HG03064 (cell line): Measurements from ENCODE around the gene CFAP74.

ENCODE experiments used
- ATAC-seq: cut with Tn5 transposase; IDR thresholded peaks from one replicate; pipeline ENCODE4 v1.9.1; 2021; ENCODE audit warnings: low read depth; ENCODE audit not compliant: unreplicated experiment

The CFAP74 gene

DNA sequence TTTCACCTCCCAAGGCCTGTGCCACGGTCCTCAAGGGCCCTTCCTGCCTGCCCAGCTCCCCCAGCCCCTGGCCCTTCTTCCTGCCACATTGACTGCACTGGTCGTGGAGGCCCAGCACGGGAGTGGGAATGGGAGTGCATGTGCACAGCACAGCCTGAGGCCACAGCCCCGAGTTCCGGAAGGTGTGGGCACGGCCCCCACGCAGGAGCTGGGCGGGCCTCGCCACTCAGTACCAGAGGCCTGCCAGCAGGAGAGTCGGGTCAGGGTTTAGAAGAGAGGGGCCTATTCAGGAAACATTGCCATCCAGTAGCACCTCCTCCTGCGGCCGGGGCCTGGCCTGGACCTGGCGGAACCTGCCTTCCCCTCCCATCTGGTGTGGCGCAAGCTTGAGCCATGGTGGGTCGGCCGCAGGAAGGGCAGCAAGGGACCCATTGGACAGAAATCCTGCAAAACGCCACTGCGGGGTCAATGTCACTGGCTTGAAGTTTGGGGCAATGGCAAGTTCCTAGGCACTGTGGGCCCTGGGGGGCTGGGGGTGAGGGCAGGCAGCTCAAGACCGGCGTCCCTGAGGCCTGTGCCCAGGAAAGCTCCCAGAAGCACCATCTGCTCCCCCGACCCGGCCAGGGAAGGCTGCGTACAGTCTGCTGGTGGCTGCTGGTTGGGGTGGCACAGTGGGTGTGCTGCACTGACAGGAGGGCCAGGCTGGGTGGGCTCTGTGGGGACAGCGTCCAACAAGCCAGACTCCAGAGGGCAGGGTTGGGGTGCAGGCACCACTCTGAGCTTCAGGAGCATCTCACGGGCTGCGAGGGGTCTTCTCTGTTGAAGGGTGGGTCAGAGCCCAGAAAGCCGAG lies 82.8 kb downstream of the CFAP74 start:
- no peak for ATAC-seq

DNA sequence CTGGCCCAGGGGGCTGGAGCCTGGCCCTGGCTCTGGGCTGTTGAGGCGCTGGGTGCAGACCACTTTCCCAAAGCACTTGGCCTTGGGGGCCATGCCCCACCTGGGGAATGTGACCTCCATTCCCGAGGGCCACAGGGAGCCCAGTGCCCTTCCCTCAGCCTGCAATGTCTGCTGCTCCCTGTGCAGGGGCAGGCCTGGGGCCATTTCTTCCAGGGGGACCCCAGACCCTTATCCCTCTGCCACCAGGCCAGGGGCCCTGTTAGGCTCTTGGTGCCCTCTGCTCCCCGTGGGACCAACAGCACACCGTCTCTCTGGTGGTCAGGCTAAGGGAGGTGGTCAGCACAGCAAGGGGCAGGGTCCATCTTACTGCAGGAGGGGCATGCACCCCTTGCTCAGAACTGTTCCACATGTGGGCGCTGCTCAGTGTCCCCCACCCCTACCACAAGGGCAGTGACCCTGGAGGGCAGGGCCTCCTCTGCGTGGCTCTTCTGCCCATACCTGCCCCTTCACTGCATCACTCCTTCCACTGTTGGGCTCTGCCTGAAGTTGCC lies 83.5 kb downstream of the CFAP74 start:
- ATAC-seq = no peak

DNA sequence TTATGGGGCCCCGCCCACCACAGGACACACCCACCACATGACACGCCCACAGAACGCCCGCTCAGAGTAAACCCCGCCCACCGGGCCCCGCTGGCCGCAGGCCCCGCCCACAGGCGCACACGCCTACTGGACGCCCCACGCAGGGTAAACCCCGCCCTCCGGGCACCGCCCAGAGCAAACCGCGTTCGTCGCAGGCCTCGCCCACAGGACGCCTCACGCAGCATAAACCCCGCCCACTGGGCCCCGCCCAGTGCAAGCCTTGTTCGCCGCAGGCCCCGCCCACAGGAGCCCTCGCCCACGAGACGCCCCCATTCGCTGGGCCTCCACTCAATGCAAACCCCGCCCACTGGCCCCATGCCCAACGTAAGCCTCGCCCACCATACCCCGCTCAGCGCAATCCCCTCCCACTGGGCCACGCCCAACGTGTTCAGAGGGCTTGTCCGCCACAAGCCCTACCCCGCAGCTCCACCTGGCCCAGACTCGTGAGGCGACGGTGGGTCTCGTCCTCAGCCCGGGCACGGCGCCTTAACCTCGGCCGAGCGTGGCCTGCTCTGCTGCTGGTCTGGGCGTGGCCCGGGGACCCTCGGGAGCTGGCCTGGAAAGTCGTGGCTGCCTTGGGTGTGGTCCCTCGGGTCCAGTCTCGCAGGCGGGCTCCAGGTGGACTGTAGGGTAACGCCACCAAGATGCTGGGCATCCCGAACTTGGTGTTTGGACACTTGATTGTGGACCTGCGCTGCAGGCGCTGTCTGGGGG lies 84.1 kb downstream of the CFAP74 start:
- peak; percentile 68 for ATAC-seq

DNA sequence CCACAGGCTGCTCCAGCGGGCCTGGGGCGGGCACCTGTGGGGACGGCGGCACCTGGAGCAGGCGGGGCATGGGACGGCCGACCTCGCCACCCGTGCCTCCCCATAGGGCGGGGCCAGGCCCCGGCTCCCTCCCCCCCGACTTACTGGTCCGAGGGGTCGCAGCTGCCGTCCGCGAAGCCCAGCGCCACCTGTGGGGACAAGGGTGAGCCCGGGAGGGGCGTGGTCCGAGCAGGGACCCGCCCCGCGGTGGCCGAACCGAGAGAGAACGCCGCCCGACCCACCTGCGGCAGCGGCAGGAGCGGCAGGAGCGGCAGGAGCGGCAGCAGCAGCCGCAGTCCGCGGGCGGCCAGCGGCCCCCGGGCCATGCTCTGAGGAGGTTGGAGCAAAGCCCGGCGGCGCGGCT lies 84.7 kb downstream of the CFAP74 start, which contains the start of gene TMEM52:
TSS of gene TMEM52 (minus strand) at position 379 of the 403 bp plus-strand sequence. CDS start at position 365, 14 bp downstream.
- peak; percentile 32 for ATAC-seq

DNA sequence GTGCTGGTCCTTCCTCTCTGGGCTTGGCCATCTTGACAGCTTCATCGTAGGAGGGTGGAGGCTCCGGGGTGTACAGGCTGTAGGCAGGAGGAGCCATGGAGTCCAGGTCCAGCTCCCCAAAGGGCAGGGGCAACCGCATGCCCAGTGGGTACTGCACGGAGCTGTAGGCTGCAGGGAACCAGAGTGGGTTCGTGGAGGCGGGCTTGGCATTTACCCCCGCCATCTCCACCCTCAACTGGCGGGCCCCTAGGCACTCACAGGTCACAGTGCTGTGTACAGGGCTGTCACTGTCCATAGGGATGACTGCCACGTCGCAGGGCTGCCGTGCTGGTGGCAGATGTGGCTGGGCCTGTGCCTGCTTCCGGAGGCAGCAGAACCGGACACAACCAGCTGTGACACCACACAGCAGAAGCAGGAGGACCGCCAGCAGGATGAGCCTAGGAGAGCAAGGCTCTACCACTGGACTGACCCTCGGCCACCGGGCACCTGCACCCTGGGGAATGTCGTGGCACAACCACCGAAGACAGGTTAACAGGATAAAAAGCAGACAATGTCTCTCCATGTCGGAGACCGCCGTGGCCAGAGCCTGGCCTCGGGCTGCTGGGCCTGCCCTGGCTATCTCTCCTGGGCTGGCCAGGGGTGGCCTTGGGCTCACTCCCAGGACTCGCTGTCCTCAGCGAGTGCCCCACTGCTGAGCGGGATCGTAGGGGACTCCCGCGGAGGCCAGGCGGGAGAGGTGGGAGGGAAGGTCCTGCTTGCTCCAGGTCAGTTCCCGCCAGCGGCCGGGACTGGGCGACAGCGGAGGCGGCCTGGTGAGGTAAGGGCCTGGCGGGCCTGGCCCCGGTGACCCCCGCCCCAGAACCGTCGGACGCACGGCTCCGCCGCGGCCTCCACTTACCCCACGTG lies 85.3 kb downstream of the CFAP74 start:
- no peak for ATAC-seq

DNA sequence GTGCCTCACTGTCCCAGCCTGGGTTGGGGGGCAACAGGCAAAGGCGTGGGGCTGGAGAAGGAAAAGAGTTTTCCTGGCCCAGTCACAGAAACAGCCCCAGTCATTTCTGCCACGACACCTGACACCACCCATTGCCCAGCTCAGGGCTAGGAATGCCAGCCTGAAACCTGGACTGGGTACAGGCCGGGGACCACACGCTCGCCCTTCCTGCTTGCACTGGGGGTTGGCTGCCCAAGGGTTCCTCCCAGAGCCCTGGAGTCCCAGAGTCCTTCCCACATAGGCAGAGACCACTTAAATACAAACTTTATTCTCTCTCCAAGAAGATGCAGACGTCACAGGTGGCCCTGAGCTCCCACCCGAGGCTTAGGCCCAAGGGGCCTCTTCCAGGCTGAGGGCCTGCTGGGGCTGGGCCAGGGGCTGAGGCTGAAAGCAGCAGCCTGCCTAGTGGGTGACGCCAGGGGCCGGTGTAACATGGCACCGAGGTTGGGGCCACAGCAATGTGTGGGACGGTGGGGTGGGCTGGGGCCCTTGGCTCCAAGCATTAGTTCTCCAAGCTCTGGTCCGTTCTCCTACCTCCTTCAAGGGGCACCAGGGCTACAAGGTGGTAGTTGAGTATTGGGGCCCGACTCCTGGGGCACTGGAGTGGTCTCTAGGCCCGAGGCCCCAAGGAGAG lies 86.1 kb downstream of the CFAP74 start:
- no peak for ATAC-seq

DNA sequence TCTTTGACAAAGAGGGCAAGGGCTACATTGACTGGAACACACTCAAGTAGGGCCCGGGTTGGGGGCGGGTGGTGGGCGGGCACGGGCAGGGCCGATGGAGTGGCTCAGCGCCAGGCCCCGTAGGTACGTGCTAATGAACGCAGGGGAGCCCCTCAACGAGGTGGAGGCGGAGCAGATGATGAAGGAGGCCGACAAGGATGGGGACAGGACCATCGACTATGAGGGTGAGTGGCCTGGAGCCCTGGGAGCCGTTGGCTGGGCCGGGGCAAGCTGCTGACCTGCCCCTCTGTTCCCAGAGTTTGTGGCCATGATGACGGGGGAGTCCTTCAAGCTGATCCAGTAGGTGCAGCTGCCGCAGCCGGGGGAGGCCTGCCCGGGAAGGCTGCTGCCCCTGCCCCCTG lies 86.7 kb downstream of the CFAP74 start:
- no peak for ATAC-seq

DNA sequence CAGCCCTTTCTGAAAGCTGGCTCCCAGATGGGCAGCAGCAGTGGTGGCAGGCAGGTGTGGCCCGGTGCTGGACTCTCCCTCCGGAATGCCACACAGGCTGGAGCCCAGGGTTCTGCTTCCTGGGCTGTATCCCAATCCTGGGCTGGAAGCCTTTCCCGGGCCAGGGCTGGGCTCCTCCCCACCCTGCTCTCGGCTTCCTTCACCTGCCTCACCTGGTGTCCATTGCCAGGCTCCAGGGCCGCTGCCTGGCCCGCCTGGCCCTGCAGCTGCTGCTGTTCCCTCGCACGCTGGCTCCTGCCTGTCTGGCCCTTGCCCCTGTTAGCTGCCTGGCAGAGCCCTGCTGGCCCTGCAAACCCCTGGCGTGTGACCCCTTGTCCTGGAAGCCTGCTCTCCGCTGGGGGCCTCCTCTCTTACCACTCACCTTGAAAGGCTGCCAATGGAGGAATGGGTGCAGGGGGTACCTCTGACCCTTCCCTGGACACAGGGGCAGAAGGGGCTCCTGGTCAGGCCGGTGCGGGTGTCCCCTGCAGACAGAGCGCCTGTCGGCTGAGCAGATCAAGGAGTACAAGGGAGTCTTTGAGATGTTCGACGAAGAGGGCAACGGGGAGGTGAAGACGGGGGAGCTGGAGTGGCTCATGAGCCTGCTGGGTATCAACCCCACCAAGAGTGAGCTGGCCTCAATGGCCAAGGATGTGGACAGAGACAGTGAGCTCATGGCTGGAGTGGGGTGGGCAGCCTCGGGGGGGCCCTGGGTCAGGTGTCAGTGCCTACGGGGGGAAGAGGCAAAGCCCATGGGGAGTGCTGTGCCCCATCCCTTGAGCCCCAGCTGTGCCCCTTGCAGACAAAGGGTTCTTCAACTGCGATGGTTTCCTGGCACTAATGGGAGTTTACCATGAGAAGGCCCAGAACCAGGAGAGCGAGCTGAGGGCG lies 87.4 kb downstream of the CFAP74 start:
- ATAC-seq = no peak

DNA sequence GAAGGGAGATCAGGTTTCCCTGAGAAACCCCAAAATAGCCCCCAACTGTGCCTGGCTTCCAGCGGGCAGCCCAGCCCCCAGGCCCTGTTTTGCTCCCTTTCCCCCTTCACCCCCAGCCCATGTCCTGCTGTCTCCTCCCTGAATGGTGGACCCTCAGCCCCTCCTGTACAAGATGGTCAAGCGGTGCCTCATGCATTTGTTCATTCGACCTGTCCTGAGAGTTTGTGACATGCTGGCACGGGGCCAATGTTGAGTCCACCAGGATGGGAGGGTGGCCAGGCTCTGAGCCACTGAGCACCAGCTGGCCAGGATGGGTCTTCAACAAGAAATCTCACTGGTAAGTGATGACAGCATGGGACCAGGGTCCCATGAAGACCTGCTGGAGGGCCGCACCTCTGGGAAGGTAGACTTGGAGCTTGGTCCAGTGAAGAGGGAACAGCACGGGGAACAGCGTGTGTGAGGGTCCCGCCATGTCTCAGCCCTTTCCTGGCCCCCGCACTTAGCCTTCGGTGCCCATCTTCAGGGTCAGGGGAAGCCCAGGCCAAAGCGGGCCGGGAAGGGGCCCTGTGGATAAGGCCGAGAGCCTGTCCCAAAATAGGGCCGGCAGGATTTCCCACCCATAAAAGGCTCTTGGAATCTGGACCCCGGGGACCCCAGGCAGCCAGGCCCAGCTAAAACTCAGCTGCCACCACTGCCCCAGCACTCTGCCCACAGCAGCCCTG lies 88.5 kb downstream of the CFAP74 start, which contains the start of gene CALML6:
TSS of gene CALML6 (plus strand) at position 290 of the 722 bp plus-strand sequence. CDS start at position 311, 21 bp downstream.
- no peak for ATAC-seq

DNA sequence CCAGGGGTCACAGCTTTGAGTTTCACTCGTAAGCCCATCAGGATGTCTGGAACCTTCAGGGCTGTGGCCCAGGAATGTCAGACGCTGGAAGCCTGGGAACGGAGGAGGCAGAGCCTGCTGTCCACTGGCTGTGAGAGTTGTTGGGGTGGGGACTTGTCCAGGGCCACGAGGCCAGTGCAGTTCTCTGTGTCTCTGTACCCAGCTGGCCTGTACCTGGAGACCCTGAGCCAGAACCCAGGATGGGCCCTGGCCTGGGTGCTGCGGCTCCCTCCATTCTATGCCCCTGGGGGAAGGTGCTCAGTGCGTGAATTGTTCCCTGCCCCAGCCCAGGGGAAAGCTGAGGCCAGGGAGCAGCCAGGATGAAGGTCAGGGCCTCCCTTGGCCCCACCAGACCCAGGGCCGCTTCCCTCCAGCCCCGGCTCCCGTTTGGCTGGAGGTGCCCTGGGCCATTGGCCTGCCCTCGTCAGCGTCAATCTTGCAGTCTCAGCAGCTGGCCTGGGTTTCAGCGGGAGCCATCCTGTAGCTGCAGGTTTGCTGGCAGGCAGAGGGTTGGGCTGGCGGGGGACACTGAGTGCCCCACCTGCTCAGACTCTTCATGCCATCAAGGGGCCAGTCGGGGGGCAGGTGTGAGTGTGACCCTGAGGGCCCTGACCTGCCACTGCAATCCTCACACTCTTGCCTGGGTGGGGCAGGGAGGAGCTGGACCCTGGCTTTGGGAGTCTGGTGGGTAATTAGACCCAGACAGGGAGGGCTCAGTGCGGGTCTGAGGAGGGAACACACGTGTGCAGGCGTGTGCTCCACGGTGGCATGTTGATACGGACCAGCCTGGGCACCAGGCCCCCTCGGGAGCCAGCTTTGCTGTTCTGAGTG lies 89.2 kb downstream of the CFAP74 start:
- ATAC-seq = no peak

DNA sequence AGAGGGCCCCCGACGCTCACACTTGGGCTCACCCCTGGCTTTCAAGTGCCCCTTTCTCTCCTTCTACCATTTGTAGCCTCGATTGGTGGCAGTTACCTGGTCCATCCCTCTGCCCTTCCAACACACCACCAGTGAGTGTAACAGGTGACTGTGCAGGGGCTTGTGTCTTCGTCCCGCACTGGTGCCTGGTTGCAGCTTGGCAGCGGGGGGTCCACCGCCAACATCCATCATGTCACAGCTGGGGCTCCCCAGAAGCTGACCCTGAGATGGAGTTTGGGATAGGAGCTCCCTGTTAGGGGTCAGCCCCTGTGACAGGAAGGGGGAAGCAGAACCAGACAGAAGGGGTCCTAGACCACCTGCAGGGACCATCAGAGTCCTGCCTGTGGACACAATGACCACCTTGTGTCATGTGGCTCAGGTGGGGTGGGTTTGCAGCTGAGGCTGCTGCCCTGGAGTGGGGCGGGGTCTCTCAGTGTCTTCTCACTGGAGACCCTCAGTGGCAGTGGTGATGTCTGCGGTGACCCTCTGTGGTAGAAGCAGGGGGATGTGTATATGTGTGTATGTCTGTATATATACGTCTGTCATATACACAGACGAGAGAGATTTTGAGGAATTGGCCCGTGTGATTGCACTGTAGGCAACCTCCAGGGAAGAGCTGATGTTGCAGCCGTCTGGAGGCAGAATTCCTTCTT lies 92.1 kb downstream of the CFAP74 start:
- no peak for ATAC-seq

DNA sequence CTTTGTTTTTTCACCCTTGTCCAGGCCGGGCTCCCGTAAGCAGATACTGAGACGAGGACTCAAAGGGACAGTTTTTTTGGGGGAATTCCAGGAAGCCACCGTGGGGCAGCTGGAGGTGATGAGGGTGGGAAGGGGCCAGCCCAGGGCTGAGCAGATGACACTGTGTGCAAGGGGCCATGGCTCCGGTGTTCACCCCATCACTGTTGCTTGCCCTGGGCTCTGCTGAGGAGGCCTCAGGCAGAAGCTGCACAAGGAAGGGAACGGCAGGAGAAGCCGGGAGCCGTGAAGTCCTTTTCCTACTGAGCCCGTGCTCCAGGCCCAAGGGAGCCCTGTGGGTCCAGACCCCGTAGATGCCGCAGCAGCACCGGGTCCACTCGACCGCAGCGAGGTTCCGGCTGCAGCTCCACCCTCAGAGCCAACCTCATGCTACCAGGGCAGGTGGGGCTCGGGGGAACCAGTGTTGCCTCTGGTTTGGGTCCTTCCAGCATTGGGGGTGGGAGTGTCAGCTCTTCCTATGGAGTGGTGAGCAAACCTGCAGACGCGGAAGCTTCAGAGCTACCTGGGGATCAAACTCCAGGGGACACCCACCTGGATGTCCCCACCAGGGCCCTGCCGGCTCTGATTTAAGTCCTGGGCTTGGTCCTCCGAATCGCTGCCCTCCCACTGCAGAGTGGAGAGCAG lies 92.8 kb downstream of the CFAP74 start:
- no peak for ATAC-seq

DNA sequence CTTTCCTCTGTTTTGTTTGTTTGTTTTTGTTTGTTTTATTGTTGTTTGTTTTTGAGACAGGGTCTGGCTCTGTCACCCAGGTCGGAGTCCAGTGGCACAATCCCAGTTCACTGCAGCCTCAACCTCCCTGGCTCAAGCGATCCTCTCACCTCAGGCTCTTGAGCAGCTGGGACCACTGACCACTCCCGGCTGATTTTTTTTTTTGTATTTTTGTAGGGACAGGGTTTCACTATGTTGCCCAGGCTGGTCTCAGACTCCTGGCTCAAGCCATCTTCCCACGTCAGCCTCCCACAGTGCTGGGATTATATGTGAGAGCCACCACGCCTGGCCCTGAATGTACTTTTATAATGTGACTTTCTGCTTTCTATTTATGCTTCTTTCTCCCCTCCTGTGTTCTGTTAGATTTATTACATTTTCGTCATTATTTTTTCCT lies 93.5 kb downstream of the CFAP74 start:
- ATAC-seq = no peak

DNA sequence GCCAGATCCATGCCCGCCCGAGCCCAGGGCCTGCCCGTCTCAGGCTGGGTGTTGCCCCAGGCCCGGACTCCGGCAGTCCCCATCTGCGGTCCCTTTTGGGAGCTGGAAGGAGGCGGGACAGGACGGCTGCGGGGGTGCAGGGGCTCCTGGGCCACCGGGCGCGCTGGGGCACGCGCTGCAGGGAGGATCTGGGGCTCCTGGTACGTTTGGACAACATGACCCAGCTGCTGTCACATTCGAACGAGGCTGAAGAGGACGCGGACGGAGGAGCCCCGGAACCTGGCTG lies 95.1 kb downstream of the CFAP74 start:
- peak; percentile 11 for ATAC-seq

DNA sequence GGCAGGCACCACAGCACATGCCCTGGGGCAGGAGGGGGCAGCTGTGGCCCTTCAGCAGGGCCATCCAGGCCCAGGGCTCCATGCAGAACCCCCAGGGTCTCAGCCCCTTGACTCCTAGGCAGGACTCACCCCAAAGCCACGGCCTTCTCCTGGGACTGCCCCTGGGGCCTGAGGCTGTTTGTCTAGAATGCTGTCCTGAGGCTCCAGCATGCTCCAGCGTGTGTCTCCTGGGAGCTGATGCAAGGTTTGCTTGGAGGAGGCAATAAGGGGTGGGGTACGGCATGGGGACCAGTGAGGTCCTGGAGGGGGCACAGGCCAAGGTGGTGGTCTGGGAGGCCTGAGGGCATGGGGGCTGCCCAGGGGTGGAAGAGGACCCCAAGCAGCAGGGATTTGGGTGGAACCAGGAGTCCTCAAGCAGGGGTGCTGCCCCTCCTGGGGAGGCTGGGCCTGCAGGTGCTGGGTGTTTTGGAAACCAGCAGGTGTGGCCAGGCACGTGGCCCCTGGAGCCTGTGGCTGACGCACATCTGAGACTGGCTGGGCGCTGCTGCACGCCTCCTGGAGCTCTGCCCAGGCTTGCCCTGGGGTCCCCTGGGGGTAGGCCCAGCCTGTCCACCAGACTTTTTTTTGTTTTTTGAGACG lies 96.4 kb downstream of the CFAP74 start:
- no peak for ATAC-seq
